Neural cell (in vitro differentiated cells): ENCODE data around the gene PPAN. TPM values are rescaled to one million over a fixed set of nuclear protein-coding genes. Genes with fewer than 3 reads are reported as not detected.

Source experiments
- H2AFZ ChIP-seq: fragments of 200-600, 300-800 bp; sonication (generic), shearing (Covaris generic); 2 replicates; pipeline ENCODE4 v1.6.0; 2014; ENCODE audit warnings: low read depth, mild to moderate bottlenecking, antibody characterized with exemption, low read length, moderate library complexity
- H3F3A ChIP-seq: fragments of 200-600 bp; shearing (Covaris generic); 2 replicates; pipeline ENCODE4 v1.6.1; 2016; ENCODE audit warnings: mild to moderate bottlenecking, moderate library complexity, mixed read lengths, antibody characterized with exemption, low read length; ENCODE audit not compliant: insufficient read depth, poor library complexity, severe bottlenecking
- H3K27ac ChIP-seq: fragments of 200-600, 300-800 bp; sonication (generic), shearing (Covaris generic); 2 replicates; pipeline ENCODE4 v1.5.1; 2014; ENCODE audit warnings: mild to moderate bottlenecking, low read length, moderate library complexity
- H3K27me3 ChIP-seq: fragments of 300-800, 200-600 bp; sonication (generic), shearing (Covaris generic); 2 replicates; pipeline ENCODE4 v1.6.0; 2014; ENCODE audit warnings: mild to moderate bottlenecking, low read depth, low read length, moderate library complexity; ENCODE audit not compliant: insufficient read depth
- H3K36me3 ChIP-seq: fragments of 300-800, 200-600 bp; sonication (generic), shearing (Covaris generic); 2 replicates; pipeline ENCODE4 v1.5.1; 2014; ENCODE audit warnings: mild to moderate bottlenecking, antibody characterized with exemption, low read length, moderate library complexity; ENCODE audit not compliant: insufficient read depth
- H3K4me2 ChIP-seq: fragments of 300-800, 200-600 bp; sonication (generic), shearing (Covaris generic); 2 replicates; pipeline ENCODE4 v1.6.0; 2014; ENCODE audit warnings: mild to moderate bottlenecking, low read length
- H3K4me3 ChIP-seq: fragments of 300-800, 200-600 bp; sonication (generic), shearing (Covaris generic); 2 replicates; pipeline ENCODE4 v1.5.1; 2014; ENCODE audit warnings: mild to moderate bottlenecking, low read length, moderate library complexity
- H3K79me2 ChIP-seq: fragments of 200-600 bp; shearing (Covaris generic); replicated peaks from 2 replicates; pipeline ENCODE4 v1.6.0; 2014; ENCODE audit warnings: mild to moderate bottlenecking, low read length, moderate library complexity; ENCODE audit not compliant: insufficient read depth
- H3K9ac ChIP-seq: fragments of 300-800, 200-600 bp; sonication (generic), shearing (Covaris generic); 2 replicates; pipeline ENCODE4 v1.6.1; 2016; ENCODE audit warnings: mild to moderate bottlenecking, low read length, mixed read lengths
- H3K9me2 ChIP-seq: fragments of 200-600 bp; shearing (Covaris generic); 2 replicates; pipeline ENCODE4 v1.6.1; 2016; ENCODE audit warnings: mild to moderate bottlenecking, low read length, mixed read lengths; ENCODE audit not compliant: insufficient read depth
- H3K9me3 ChIP-seq: fragments of 200-600, 300-800 bp; sonication (generic), shearing (Covaris generic); 2 replicates; pipeline ENCODE4 v1.6.1; 2016; ENCODE audit warnings: mild to moderate bottlenecking, mixed run types, low read length, moderate library complexity, mixed read lengths
- H4K20me1 ChIP-seq: fragments of 200-600 bp; shearing (Covaris generic); 2 replicates; pipeline ENCODE4 v1.6.1; 2016; ENCODE audit warnings: mild to moderate bottlenecking, mixed run types; ENCODE audit not compliant: insufficient read depth
- CTCF ChIP-seq: fragments of 450-650 bp; IDR thresholded peaks from 2 replicates; pipeline ENCODE4 v1.5.1; 2014; ENCODE audit warnings: antibody characterized with exemption, mild to moderate bottlenecking, moderate library complexity; ENCODE audit not compliant: poor library complexity, severe bottlenecking
- EP300 ChIP-seq: fragments of 450-650 bp; conservative IDR thresholded peaks from 2 replicates; pipeline ENCODE4 v1.6.1; 2014; ENCODE audit warnings: antibody characterized with exemption, mild to moderate bottlenecking, moderate library complexity; ENCODE audit not compliant: poor library complexity, severe bottlenecking
- EZH2 ChIP-seq: fragments of 200-600, 300-800 bp; shearing (Covaris generic), sonication (generic); IDR thresholded peaks from 2 replicates; pipeline ENCODE4 v1.6.1; 2014; ENCODE audit warnings: antibody characterized with exemption, low read length, borderline replicate concordance, mild to moderate bottlenecking; ENCODE audit not compliant: insufficient read depth, poor library complexity, severe bottlenecking
- MXI1 ChIP-seq: fragments of 450-650 bp; conservative IDR thresholded peaks from 2 replicates; pipeline ENCODE4 v1.6.1; 2014; ENCODE audit warnings: antibody characterized with exemption, mild to moderate bottlenecking; ENCODE audit not compliant: poor library complexity, severe bottlenecking
- POLR2AphosphoS5 ChIP-seq: IDR thresholded peaks from 2 replicates; pipeline ENCODE4 v1.6.1; 2012
- RAD21 ChIP-seq: fragments of 450-650 bp; conservative IDR thresholded peaks from 2 replicates; pipeline ENCODE4 v1.6.1; 2014; ENCODE audit warnings: antibody characterized with exemption, mild to moderate bottlenecking, moderate library complexity
- REST ChIP-seq: IDR thresholded peaks from 2 replicates; pipeline ENCODE4 v1.6.1; 2012; ENCODE audit warnings: borderline replicate concordance
- SMC3 ChIP-seq: fragments of 450-650 bp; conservative IDR thresholded peaks from 2 replicates; pipeline ENCODE4 v1.6.1; 2014; ENCODE audit warnings: antibody characterized with exemption, mild to moderate bottlenecking, moderate library complexity; ENCODE audit not compliant: poor library complexity
- TAF1 ChIP-seq: IDR thresholded peaks from 2 replicates; pipeline ENCODE4 v1.6.1; 2012; ENCODE audit warnings: low read depth
- polyA plus RNA-seq: library from polyadenylated mRNA; depleted of rRNA; stranded (reverse); fragments of >200 nt; gene quantifications from 2 replicates; pipeline ENCODE4 v1.2.3, GENCODE V29; 2014

PPAN gene
- polyA plus RNA-seq, 1 donor from 2014 or later, result 13.9 TPM

GRCh38 chr19:10068205-10068604, 38.0 kb upstream of the PPAN start:
- TF ChIP-seq SMC3 (no peak), MXI1 (no peak), TAF1 (no peak)
- Histone ChIP-seq H3K36me3 (no peaks in the 10 kb centered on the region), H3F3A (no peaks in the 10 kb centered on the region), H4K20me1 (no peaks in the 10 kb centered on the region), H2AFZ (no peak overlapping the region), H3K4me3 (no peak overlapping the region), H3K27me3 (no peaks in the 10 kb centered on the region), H3K9me3 (no peaks in the 10 kb centered on the region), H3K9ac (no peak overlapping the region), H3K79me2 (no peaks in the 10 kb centered on the region), H3K9me2 (no peaks in the 10 kb centered on the region), H3K27ac (no peak overlapping the region), H3K4me2 (no peak overlapping the region)

- Histone ChIP-seq H3K4me3 (no peak overlapping the region), H3K9ac (no peak overlapping the region), H3K4me2 (no peak overlapping the region), H3K36me3 (no peaks in the 10 kb centered on the region), H3K27ac (no peak overlapping the region), H3K27me3 (no peaks in the 10 kb centered on the region), H3K9me2 (no peaks in the 10 kb centered on the region), H3K79me2 (no peaks in the 10 kb centered on the region), H3K9me3 (no peaks in the 10 kb centered on the region), H2AFZ (no peak overlapping the region), H3F3A (no peaks in the 10 kb centered on the region), H4K20me1 (no peaks in the 10 kb centered on the region)
- TF ChIP-seq CTCF (no peak), SMC3 (no peak), REST (no peak), EP300 (no peak), POLR2AphosphoS5 (no peak), RAD21 (no peak), EZH2 (no peak), TAF1 (no peak), MXI1 (no peak)
Observed at GRCh38 chr19:10069046-10069445, 37.1 kb upstream of the PPAN start.
